Keratinocyte (primary cell): Measurements from ENCODE around the gene GID4. TPM values are rescaled to one million over a fixed set of nuclear protein-coding genes. Genes with fewer than 3 reads are reported as not detected.

Experiments
- DNase-seq: peaks from one replicate; pipeline ENCODE4 v3.0.0-alpha.2; 2011; ENCODE audit warnings: low read depth, missing footprints, low spot score
- FAIRE-seq: peaks from 2 replicates; lab custom pipeline; 2011; peaks lifted over from hg19 to GRCh38; lab: Jason Lieb, UNC
- H2AFZ ChIP-seq: 2 replicates; pipeline ENCODE4 v1.6.0; 2012; ENCODE audit warnings: low read length, control low read depth, inconsistent platforms; ENCODE audit not compliant: control insufficient read depth
- H3K27ac ChIP-seq: 2 replicates; pipeline ENCODE4 v1.5.1; 2011; ENCODE audit warnings: low read length; ENCODE audit not compliant: control insufficient read depth, insufficient read depth
- H3K27me3 ChIP-seq: 3 replicates; pipeline ENCODE4 v1.6.0; 2011; ENCODE audit warnings: low read length; ENCODE audit not compliant: control insufficient read depth, insufficient read depth; ENCODE audit errors: extremely low read depth
- H3K36me3 ChIP-seq, 2 experiments: 2 replicates in 1 of 2; 3 replicates in 1 of 2; pipeline ENCODE4 v1.5.1; 2011; ENCODE audit warnings: low read length in 2 of 2, mild to moderate bottlenecking in 1 of 2; ENCODE audit not compliant: control insufficient read depth in 2 of 2, insufficient read depth in 2 of 2; ENCODE audit errors: extremely low read depth in 1 of 2
- H3K4me1 ChIP-seq: 3 replicates; pipeline ENCODE4 v1.5.1; 2011; ENCODE audit warnings: low read length; ENCODE audit not compliant: control insufficient read depth, insufficient read depth; ENCODE audit errors: extremely low read depth
- H3K4me2 ChIP-seq: 3 replicates; pipeline ENCODE4 v1.6.0; 2011; ENCODE audit warnings: low read depth, low read length; ENCODE audit not compliant: control insufficient read depth, insufficient read depth; ENCODE audit errors: extremely low read depth
- H3K4me3 ChIP-seq, 3 experiments: fragments of 200-600 bp in 1 of 3; sonication (generic) in 1 of 3; 2 replicates in 2 of 3; 3 replicates in 1 of 3; pipeline ENCODE4 v1.5.1; 2011 to 2016; ENCODE audit warnings: low read length in 3 of 3, mild to moderate bottlenecking in 3 of 3, control low read depth in 2 of 3, inconsistent platforms in 1 of 3, low read depth in 1 of 3, mixed read lengths in 1 of 3, mixed run types in 1 of 3, moderate library complexity in 1 of 3; ENCODE audit not compliant: control insufficient read depth in 2 of 3, insufficient read depth in 2 of 3; ENCODE audit errors: extremely low read depth in 1 of 3
- H3K79me2 ChIP-seq: 2 replicates; pipeline ENCODE4 v1.6.0; 2012; ENCODE audit warnings: low read length; ENCODE audit not compliant: control insufficient read depth, insufficient read depth
- H3K9ac ChIP-seq: 3 replicates; pipeline ENCODE4 v1.6.0; 2011; ENCODE audit warnings: low read length; ENCODE audit not compliant: control insufficient read depth, insufficient read depth; ENCODE audit errors: extremely low read depth
- H3K9me1 ChIP-seq: 3 replicates; pipeline ENCODE4 v1.6.0; 2011; ENCODE audit warnings: low read length; ENCODE audit not compliant: control insufficient read depth, insufficient read depth; ENCODE audit errors: extremely low read depth
- H3K9me3 ChIP-seq: 2 replicates; pipeline ENCODE4 v1.5.1; 2012; ENCODE audit warnings: low read depth, low read length; ENCODE audit not compliant: control insufficient read depth
- H4K20me1 ChIP-seq: 3 replicates; pipeline ENCODE4 v1.6.0; 2011; ENCODE audit warnings: low read length; ENCODE audit not compliant: control insufficient read depth, insufficient read depth; ENCODE audit errors: extremely low read depth
- CTCF ChIP-seq, 3 experiments: IDR thresholded peaks in 1 of 3; conservative IDR thresholded peaks in 1 of 3; optimal IDR thresholded peaks in 1 of 3; 2 replicates in 2 of 3; 3 replicates in 1 of 3; pipeline versions ENCODE3 to v1.5.1; 2011; ENCODE audit warnings: low read length in 3 of 3, mild to moderate bottlenecking in 3 of 3, moderate library complexity in 2 of 3, control low read depth in 1 of 3, inconsistent platforms in 1 of 3; ENCODE audit not compliant: insufficient read depth in 2 of 3; ENCODE audit errors: extremely low read depth in 1 of 3
- EZH2 ChIP-seq: IDR thresholded peaks from one replicate; pipeline ENCODE4 v1.6.1; 2012; ENCODE audit warnings: inconsistent platforms, mild to moderate bottlenecking, low read length, moderate library complexity
- dilution Hi-C: fragments of 300-500 bp; cut with MboI; formaldehyde crosslinking; loops from one replicate; pipeline ENCODE4 v1.7.0; 2020; ENCODE audit warnings: low sequenced_read_pairs; ENCODE audit not compliant: extremely low pct_ligation_motif_present
- polyA plus RNA-seq, 5 experiments: library from polyadenylated mRNA; depleted of rRNA in 3 of 5; stranded (reverse) in 3 of 5; stranded (forward) in 1 of 5; unstranded in 1 of 5; fragments of >200 nt; gene quantifications; 1 replicate in 1 of 5; 2 replicates in 3 of 5; 3 replicates in 1 of 5; pipeline versions ENCODE4 v1.2.1 to v1.2.3, GENCODE V29; 2011 to 2012; ENCODE audit warnings: missing spikeins in 2 of 5, low read depth in 1 of 5, low replicate concordance in 1 of 5

GID4 gene
- polyA plus RNA-seq, 1 donor (not counting 4 experiments of a cell fraction or from before 2014, with no cell fraction given) = 16.8 TPM

GRCh38 chr17:18102640-18103039 lies 63.4 kb downstream of the GID4 start:
- Histone ChIP-seq H3K27ac (no peak overlapping the region), H2AFZ (no peak overlapping the region), H3K4me3 (no peak overlapping the region), H3K79me2 (no peaks in the 10 kb centered on the region), H3K9ac (no peak overlapping the region), H3K9me1 (no peaks in the 10 kb centered on the region), H4K20me1 (no peaks in the 10 kb centered on the region), H3K36me3 (peaks cover 26 to 58% of the 10 kb centered on the region in 2 experiments), H3K4me2 (no peak overlapping the region), H3K27me3 (no peaks in the 10 kb centered on the region), H3K4me1 (no peaks in the 10 kb centered on the region), H3K9me3 (no peaks in the 10 kb centered on the region)
- DNase-seq (no peak), FAIRE-seq (no peak)
- dilution Hi-C loops = no loop called here
- TF ChIP-seq CTCF (optimal IDR thresholded peaks at IDR 0.05 in 1 of 3, IDR thresholded peaks at IDR 0.05 in 1 of 3, conservative IDR thresholded peaks at IDR 0.05 in 1 of 3; ENCODE audit: extremely low read depth in 1 of 3, insufficient read depth in 2 of 3, low read length in 3 of 3) = no peak
- no peak for TF ChIP-seq EZH2

- Histone ChIP-seq H3K9me3 (no peaks in the 10 kb centered on the region), H3K4me1 (no peaks in the 10 kb centered on the region), H3K4me2 (no peak overlapping the region), H3K4me3 (no peak overlapping the region), H3K27ac (no peak overlapping the region), H3K79me2 (no peaks in the 10 kb centered on the region), H3K9ac (no peak overlapping the region), H4K20me1 (no peaks in the 10 kb centered on the region), H2AFZ (no peak overlapping the region), H3K27me3 (no peaks in the 10 kb centered on the region), H3K9me1 (no peaks in the 10 kb centered on the region), H3K36me3 (peaks cover 14 to 39% of the 10 kb centered on the region in 2 experiments)
- DNase-seq (no peak), FAIRE-seq (no peak)
- dilution Hi-C loops = no loop called here
- no peak for TF ChIP-seq CTCF (optimal IDR thresholded peaks at IDR 0.05 in 1 of 3, IDR thresholded peaks at IDR 0.05 in 1 of 3, conservative IDR thresholded peaks at IDR 0.05 in 1 of 3; ENCODE audit: extremely low read depth in 1 of 3, insufficient read depth in 2 of 3, low read length in 3 of 3)
- no peak for TF ChIP-seq EZH2
Observed at GRCh38 chr17:18105027-18105426, 65.8 kb downstream of the GID4 start.
